Mucosa of rectum (tissue), 2 donors: ENCODE results near the gene FHIT.

Experiments used
- H3K27ac ChIP-seq, 2 donors: one replicate each; pipeline ENCODE4 v1.7.0; 2013; ENCODE audit warnings: inconsistent platforms in 2 of 2, low read depth in 2 of 2, low read length in 2 of 2
- H3K27me3 ChIP-seq, 2 donors: one replicate each; pipeline ENCODE4 v1.7.0; 2013; ENCODE audit warnings: low read length in 2 of 2; ENCODE audit not compliant: control insufficient read depth in 2 of 2, insufficient read depth in 2 of 2
- H3K36me3 ChIP-seq, 2 donors: one replicate each; pipeline ENCODE4 v1.7.0; 2013; ENCODE audit warnings: low read length in 2 of 2; ENCODE audit not compliant: control insufficient read depth in 2 of 2, insufficient read depth in 2 of 2
- H3K4me1 ChIP-seq, 2 donors: one replicate each; pipeline ENCODE4 v1.7.0; 2013; ENCODE audit warnings: low read length in 2 of 2, mild to moderate bottlenecking in 1 of 2; ENCODE audit not compliant: control insufficient read depth in 2 of 2, insufficient read depth in 2 of 2
- H3K4me3 ChIP-seq, 2 donors: one replicate each; pipeline ENCODE4 v1.7.0; 2013; ENCODE audit warnings: low read length in 2 of 2
- H3K9ac ChIP-seq, 2 donors: one replicate each; pipeline ENCODE4 v1.7.0; 2013; ENCODE audit warnings: low read length in 2 of 2, low read depth in 1 of 2, mild to moderate bottlenecking in 1 of 2
- H3K9me3 ChIP-seq, 2 donors: one replicate each; pipeline ENCODE4 v1.7.0; 2013; ENCODE audit warnings: low read length in 2 of 2; ENCODE audit not compliant: control insufficient read depth in 2 of 2
- donor health status: healthy.
- donor health status: Normal muscosa, but diverticular disease.

FHIT gene

GRCh38 chr3:60651799-60652198 is 599.5 kb downstream of the FHIT start:
- Histone ChIP-seq H3K4me3 (no peak overlapping the region), H3K36me3 (no peaks in the 10 kb centered on the region), H3K4me1 (no peaks in the 10 kb centered on the region), H3K27me3 (no peaks in the 10 kb centered on the region), H3K9me3 (no peaks in the 10 kb centered on the region), H3K9ac (no peak overlapping the region), H3K27ac (no peak overlapping the region)

- Histone ChIP-seq H3K4me1 (no peaks in the 10 kb centered on the region), H3K27ac (no peak overlapping the region), H3K27me3 (no peaks in the 10 kb centered on the region), H3K9ac (no peak overlapping the region), H3K9me3 (no peaks in the 10 kb centered on the region), H3K36me3 (no peaks in the 10 kb centered on the region), H3K4me3 (no peak overlapping the region)
These were observed 601.1 kb downstream of the FHIT start for GRCh38 chr3:60650171-60650570.

GRCh38 chr3:60645801-60646200 is 605.5 kb downstream of the FHIT start:
- Histone ChIP-seq H3K27ac (no peak overlapping the region), H3K9ac (no peak overlapping the region), H3K36me3 (no peaks in the 10 kb centered on the region), H3K9me3 (no peaks in the 10 kb centered on the region), H3K4me1 (no peaks in the 10 kb centered on the region), H3K4me3 (no peak overlapping the region), H3K27me3 (no peaks in the 10 kb centered on the region)

- Histone ChIP-seq H3K4me1 (no peaks in the 10 kb centered on the region), H3K27me3 (no peaks in the 10 kb centered on the region), H3K4me3 (no peak overlapping the region), H3K27ac (no peak overlapping the region), H3K9me3 (no peaks in the 10 kb centered on the region), H3K36me3 (no peaks in the 10 kb centered on the region), H3K9ac (no peak overlapping the region)
These were observed 607.4 kb downstream of the FHIT start for GRCh38 chr3:60643831-60644230.

- Histone ChIP-seq H3K4me1 (no peaks in the 10 kb centered on the region), H3K4me3 (no peak overlapping the region), H3K27ac (no peak overlapping the region), H3K36me3 (no peaks in the 10 kb centered on the region), H3K27me3 (no peaks in the 10 kb centered on the region), H3K9me3 (no peaks in the 10 kb centered on the region), H3K9ac (no peak overlapping the region)
These were observed 609.9 kb downstream of the FHIT start for GRCh38 chr3:60641354-60641753.

- Histone ChIP-seq H3K27ac (no peak overlapping the region), H3K9ac (no peak overlapping the region), H3K4me1 (no peaks in the 10 kb centered on the region), H3K36me3 (no peaks in the 10 kb centered on the region), H3K9me3 (no peaks in the 10 kb centered on the region), H3K27me3 (no peaks in the 10 kb centered on the region), H3K4me3 (no peak overlapping the region)
These were observed 614.4 kb downstream of the FHIT start for GRCh38 chr3:60636846-60637245.

- H3K27ac ChIP-seq = no peak overlapping the region
- H3K27me3 ChIP-seq = no peaks in the 10 kb centered on the region
- H3K9ac ChIP-seq = no peak overlapping the region
- H3K36me3 ChIP-seq = no peaks in the 10 kb centered on the region
- no peaks in the 10 kb centered on the region for H3K9me3 ChIP-seq
- no peak overlapping the region for H3K4me3 ChIP-seq
- no peaks in the 10 kb centered on the region for H3K4me1 ChIP-seq
These were observed 617.6 kb downstream of the FHIT start for GRCh38 chr3:60633644-60634043.

- Histone ChIP-seq H3K9ac (no peak overlapping the region), H3K4me3 (no peak overlapping the region), H3K27ac (no peak overlapping the region), H3K27me3 (no peaks in the 10 kb centered on the region), H3K9me3 (no peaks in the 10 kb centered on the region), H3K4me1 (no peaks in the 10 kb centered on the region), H3K36me3 (no peaks in the 10 kb centered on the region)
These were observed 619.7 kb downstream of the FHIT start for GRCh38 chr3:60631509-60631908.

GRCh38 chr3:60630953-60631352 is 620.3 kb downstream of the FHIT start:
- no peaks in the 10 kb centered on the region for H3K27me3 ChIP-seq
- H3K27ac ChIP-seq = no peak overlapping the region
- H3K4me3 ChIP-seq = no peak overlapping the region
- H3K9ac ChIP-seq = no peak overlapping the region
- H3K9me3 ChIP-seq = no peaks in the 10 kb centered on the region
- H3K4me1 ChIP-seq = no peaks in the 10 kb centered on the region
- H3K36me3 ChIP-seq = no peaks in the 10 kb centered on the region

- H3K27me3 ChIP-seq = no peaks in the 10 kb centered on the region
- no peak overlapping the region for H3K4me3 ChIP-seq
- H3K4me1 ChIP-seq = no peaks in the 10 kb centered on the region
- H3K9me3 ChIP-seq = no peaks in the 10 kb centered on the region
- no peaks in the 10 kb centered on the region for H3K36me3 ChIP-seq
- H3K27ac ChIP-seq = no peak overlapping the region
- no peak overlapping the region for H3K9ac ChIP-seq
These were observed 621.4 kb downstream of the FHIT start for GRCh38 chr3:60629816-60630215.

GRCh38 chr3:60622349-60622748 is 628.9 kb downstream of the FHIT start:
- Histone ChIP-seq H3K27me3 (no peaks in the 10 kb centered on the region), H3K4me3 (no peak overlapping the region), H3K4me1 (no peaks in the 10 kb centered on the region), H3K36me3 (no peaks in the 10 kb centered on the region), H3K9ac (no peak overlapping the region), H3K27ac (no peak overlapping the region), H3K9me3 (no peaks in the 10 kb centered on the region)
